HEK293T (cell line): ENCODE measurements around the gene CLEC17A.

ENCODE experiments used
- CTCF ChIA-PET: fragments of 350-600 bp; formaldehyde crosslinking; extraction: SDS; loops from one replicate; lab custom pipeline; 2021; ENCODE audit warnings: antibody characterized with exemption, inconsistent platforms; lab: Yijun Ruan, JAX
- POLR2A ChIA-PET: fragments of 350-600 bp; formaldehyde crosslinking; extraction: SDS; loops from one replicate; lab custom pipeline; 2020; ENCODE audit warnings: antibody characterized with exemption, inconsistent platforms; lab: Yijun Ruan, JAX
- DNase-seq: peaks from one replicate; pipeline ENCODE4 v3.0.0; 2012; ENCODE audit warnings: mixed read lengths; ENCODE audit errors: extremely low spot score
- ARNT ChIP-seq: fragments of 450-650 bp; IDR thresholded peaks from 2 replicates; pipeline ENCODE4 v1.6.1; 2017; ENCODE audit warnings: mild to moderate bottlenecking
- BHLHE40 ChIP-seq: fragments of 450-650 bp; IDR thresholded peaks from 2 replicates; pipeline ENCODE4 v1.6.1; 2016; ENCODE audit warnings: mild to moderate bottlenecking, moderate library complexity, borderline replicate concordance
- CTBP1 ChIP-seq: fragments of 450-650 bp; IDR thresholded peaks from 2 replicates; pipeline ENCODE4 v1.6.1; 2016; ENCODE audit warnings: borderline replicate concordance
- ELF4 ChIP-seq: fragments of 450-650 bp; IDR thresholded peaks from 2 replicates; pipeline ENCODE4 v1.6.1; 2017; ENCODE audit warnings: antibody characterized with exemption
- FOXA1 ChIP-seq: fragments of 450-650 bp; IDR thresholded peaks from 2 replicates; pipeline ENCODE4 v1.6.1; 2016; ENCODE audit warnings: mild to moderate bottlenecking
- FOXK2 ChIP-seq: fragments of 450-650 bp; IDR thresholded peaks from 2 replicates; pipeline ENCODE4 v1.6.1; 2016; ENCODE audit warnings: mild to moderate bottlenecking
- FOXM1 ChIP-seq: fragments of 450-650 bp; IDR thresholded peaks from 2 replicates; pipeline ENCODE4 v1.6.1; 2017; ENCODE audit warnings: mild to moderate bottlenecking, borderline replicate concordance
- HDGF ChIP-seq: fragments of 450-650 bp; IDR thresholded peaks from 2 replicates; pipeline ENCODE4 v1.6.1; 2017; ENCODE audit warnings: antibody characterized with exemption, borderline replicate concordance
- L3MBTL2 ChIP-seq: fragments of 450-650 bp; conservative IDR thresholded peaks from 2 replicates; pipeline ENCODE4 v1.6.1; 2016; ENCODE audit warnings: mild to moderate bottlenecking
- LEF1 ChIP-seq: fragments of 450-650 bp; IDR thresholded peaks from 2 replicates; pipeline ENCODE4 v1.6.1; 2017; ENCODE audit warnings: mild to moderate bottlenecking, borderline replicate concordance
- NFRKB ChIP-seq: fragments of 450-650 bp; IDR thresholded peaks from 2 replicates; pipeline ENCODE4 v1.6.1; 2016; ENCODE audit warnings: mild to moderate bottlenecking, moderate library complexity
- PKNOX1 ChIP-seq: fragments of 450-650 bp; IDR thresholded peaks from 2 replicates; pipeline ENCODE4 v1.6.1; 2016
- SP1 ChIP-seq: fragments of 450-650 bp; IDR thresholded peaks from 2 replicates; pipeline ENCODE4 v1.6.1; 2017
- SUZ12 ChIP-seq: fragments of 450-650 bp; IDR thresholded peaks from 2 replicates; pipeline ENCODE4 v1.6.1; 2016; ENCODE audit warnings: mild to moderate bottlenecking
- TARDBP ChIP-seq: fragments of 450-650 bp; IDR thresholded peaks from 2 replicates; pipeline ENCODE4 v1.6.1; 2016
- ZNF384 ChIP-seq: fragments of 450-650 bp; IDR thresholded peaks from 2 replicates; pipeline ENCODE4 v1.6.1; 2016

The CLEC17A gene

DNA sequence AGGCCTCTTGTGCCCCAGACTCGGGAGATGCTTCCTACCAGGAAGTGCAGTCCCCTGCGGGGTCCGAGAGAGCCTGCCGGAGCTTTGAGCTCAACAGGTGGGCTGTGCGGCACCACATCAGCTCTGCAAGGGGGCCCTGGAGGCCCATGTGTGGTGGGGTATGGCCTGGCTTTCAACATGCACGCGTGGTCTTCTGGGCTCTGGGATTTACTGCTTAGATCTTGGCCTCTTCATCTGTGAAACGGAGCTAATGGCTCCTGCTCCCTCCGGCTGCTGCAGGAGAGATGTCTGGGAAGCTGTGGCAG is 29.0 kb upstream of the CLEC17A start:
- CTCF ChIA-PET: interaction anchor here (0.6 kb wide), 1 partner anchor 131 kb away, joined by 3 read pairs; no protein-coding TSS in a partner anchor
- POLR2A ChIA-PET: interaction anchor here (1.2 to 1.8 kb wide), 3 partner anchors 34 to 136 kb away, joined by 3 to 7 read pairs (median 6); partner anchors contain the start of genes DNAJB1 and ZNF333
- DNase-seq: no peak
- TF ChIP-seq ELF4 (no peak), FOXK2 (no peak), LEF1 (no peak), HDGF (no peak), BHLHE40 (no peak), L3MBTL2 (no peak), NFRKB (no peak), CTBP1 (no peak), TARDBP (no peak), ZNF384 (no peak), PKNOX1 (no peak), SP1 (no peak), SUZ12 (no peak), FOXM1 (no peak), ARNT (no peak), FOXA1 (no peak)

- no peak for DNase-seq
- TF ChIP-seq SP1 (no peak), FOXA1 (no peak), ELF4 (no peak), CTBP1 (no peak), NFRKB (no peak), LEF1 (no peak), PKNOX1 (no peak), FOXM1 (no peak), HDGF (no peak), ZNF384 (no peak), BHLHE40 (no peak), L3MBTL2 (no peak), TARDBP (no peak), FOXK2 (no peak), SUZ12 (no peak), ARNT (no peak)
- ChIA-PET POLR2A (interaction anchor here (1.2 to 1.8 kb wide), 3 partner anchors 35 to 136 kb away, joined by 3 to 7 read pairs (median 6); partner anchors contain the start of genes DNAJB1 and ZNF333), CTCF (interaction anchor here (0.6 kb wide), 1 partner anchor 130 kb away, joined by 3 read pairs; no protein-coding TSS in a partner anchor)
Observed at GRCh38 chr19:14554382-14554812, 28.5 kb upstream of the CLEC17A start.

DNA sequence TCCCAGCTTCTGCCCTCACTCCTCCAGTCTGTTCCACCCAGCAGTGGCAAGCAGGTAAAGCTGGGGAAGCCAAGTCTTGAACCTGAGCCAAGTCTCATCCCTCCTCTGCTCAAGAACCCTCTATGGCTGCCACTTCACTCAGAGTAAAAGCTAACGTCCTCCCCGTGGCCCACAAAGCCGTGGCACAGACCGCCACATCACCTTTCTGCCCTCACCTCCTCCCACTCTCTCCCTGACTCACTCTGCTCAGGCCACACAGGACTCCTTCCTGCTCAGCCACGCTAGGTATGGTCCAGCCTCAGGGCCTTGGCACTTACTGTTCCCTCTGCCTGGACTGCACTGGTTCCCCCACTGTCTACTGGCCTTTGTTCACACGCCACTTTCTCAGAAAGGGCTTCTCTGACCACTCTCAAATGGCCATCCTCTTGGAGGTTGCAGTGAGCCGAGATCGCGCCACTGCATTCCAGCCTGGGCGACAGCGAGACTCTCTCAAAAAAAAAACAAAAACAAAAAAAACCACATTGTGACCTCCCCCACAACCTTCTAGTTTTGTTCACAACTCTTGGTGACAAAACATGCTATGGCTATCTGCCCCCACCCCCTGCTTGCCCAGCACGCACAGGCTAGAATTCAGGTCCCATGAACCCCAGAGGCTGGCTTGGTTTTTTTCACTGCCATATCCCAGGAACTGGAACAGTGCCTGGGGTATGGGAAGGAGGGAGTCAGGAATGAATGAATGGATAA is 26.8 kb upstream of the CLEC17A start:
- no peak for DNase-seq
- CTCF ChIA-PET: interaction anchor here (1.0 to 1.6 kb wide), 4 partner anchors 16 to 135 kb away, joined by 3 to 7 read pairs (median 5); partner anchors contain the start of gene NDUFB7
- TF ChIP-seq PKNOX1 (no peak), FOXK2 (no peak), SUZ12 (no peak), ELF4 (no peak), BHLHE40 (no peak), NFRKB (no peak), FOXA1 (no peak), CTBP1 (no peak), SP1 (no peak), LEF1 (no peak), HDGF (no peak), TARDBP (no peak), L3MBTL2 (no peak), FOXM1 (no peak), ARNT (no peak), ZNF384 (no peak)
- POLR2A ChIA-PET: interaction anchor here (1.0 to 1.8 kb wide), 2 partner anchors 38 to 40 kb away, joined by 3 to 7 read pairs; partner anchors contain the start of gene DNAJB1

GRCh38 chr19:14556662-14557188 is 26.2 kb upstream of the CLEC17A start:
- DNase-seq: peak; percentile 86
- ChIA-PET POLR2A (interaction anchor here (1.0 to 1.8 kb wide), 2 partner anchors 39 to 41 kb away, joined by 3 to 7 read pairs; partner anchors contain the start of gene DNAJB1), CTCF (interaction anchor here (1.0 to 1.6 kb wide), 4 partner anchors 15 to 134 kb away, joined by 3 to 7 read pairs (median 5); partner anchors contain the start of gene NDUFB7)
- TF ChIP-seq PKNOX1 (no peak), FOXM1 (no peak), BHLHE40 (no peak), FOXK2 (no peak), L3MBTL2 (no peak), SP1 (no peak), FOXA1 (no peak)
